Skeletal muscle tissue (tissue), 4 donors: ENCODE results near the gene MYO9B. TPM values are rescaled to one million over a fixed set of nuclear protein-coding genes. Genes with fewer than 3 reads are reported as not detected.
"Not testable (repeated sequence)": the region's sequence is repeated elsewhere in the genome, so short reads cannot be mapped to it uniquely, and the experiment has no call there.

Experiments
- H3K27ac ChIP-seq: one replicate; pipeline ENCODE4 v1.7.0; 2013; ENCODE audit warnings: mild to moderate bottlenecking, low read depth, low read length, inconsistent platforms
- H3K27me3 ChIP-seq, 3 donors: one replicate each; pipeline ENCODE4 v1.7.0; 2013; ENCODE audit warnings: low read length in 3 of 3; ENCODE audit not compliant: control insufficient read depth in 3 of 3, insufficient read depth in 3 of 3
- H3K36me3 ChIP-seq, 3 donors: one replicate each; pipeline ENCODE4 v1.7.0; 2013; ENCODE audit warnings: low read length in 3 of 3; ENCODE audit not compliant: control insufficient read depth in 3 of 3, insufficient read depth in 3 of 3
- H3K4me1 ChIP-seq, 3 donors: one replicate each; pipeline ENCODE4 v1.7.0; 2013; ENCODE audit warnings: low read length in 3 of 3, mild to moderate bottlenecking in 3 of 3; ENCODE audit not compliant: control insufficient read depth in 3 of 3, insufficient read depth in 3 of 3
- H3K4me3 ChIP-seq, 3 donors: one replicate each; pipeline ENCODE4 v1.7.0; 2013; ENCODE audit warnings: low read length in 3 of 3
- H3K9ac ChIP-seq, 3 donors: one replicate each; pipeline ENCODE4 v1.7.0; 2013; ENCODE audit warnings: low read length in 3 of 3, mild to moderate bottlenecking in 3 of 3, moderate library complexity in 2 of 3, low read depth in 1 of 3
- H3K9me3 ChIP-seq, 3 donors: one replicate each; pipeline ENCODE4 v1.7.0; 2013; ENCODE audit warnings: low read length in 3 of 3; ENCODE audit not compliant: control insufficient read depth in 3 of 3
- total RNA-seq: library from RNA; depleted of rRNA; stranded (reverse); fragments of >200 nt; gene quantifications from one replicate; pipeline ENCODE4 v1.2.3, GENCODE V29; 2014
- donor health status: Osteomylitis.

Gene MYO9B
- total RNA-seq, 1 donor from 2014 or later, result 12.5 TPM

- peaks cover 8 to 26% (median 24%) of the 10 kb centered on the region in 3 donors for H3K36me3 ChIP-seq
- H3K9me3 ChIP-seq, result no peaks in the 10 kb centered on the region
- no peak overlapping the region for H3K9ac ChIP-seq
- H3K4me1 ChIP-seq, result no peaks in the 10 kb centered on the region
- no peaks in the 10 kb centered on the region for H3K27me3 ChIP-seq
- no peak overlapping the region for H3K4me3 ChIP-seq
- no peak overlapping the region for H3K27ac ChIP-seq
Measured at GRCh38 chr19:17185590-17185989, 110.0 kb downstream of the MYO9B start.

GRCh38 chr19:17191736-17192135 is 116.2 kb downstream of the MYO9B start:
- H3K4me3 ChIP-seq, H3K27ac ChIP-seq, H3K9ac ChIP-seq, H3K27me3 ChIP-seq, H3K9me3 ChIP-seq, H3K4me1 ChIP-seq: not testable (repeated sequence)
- peaks cover 34 to 45% (median 38%) of the 10 kb centered on the region in 3 donors for H3K36me3 ChIP-seq

GRCh38 chr19:17192751-17193150 is 117.2 kb downstream of the MYO9B start:
- Histone ChIP-seq H3K4me3 (no peak overlapping the region), H3K9ac (no peak overlapping the region), H3K9me3 (no peaks in the 10 kb centered on the region), H3K27me3 (no peaks in the 10 kb centered on the region), H3K36me3 (peaks cover 35 to 47% (median 35%) of the 10 kb centered on the region in 3 donors), H3K4me1 (no peaks in the 10 kb centered on the region), H3K27ac (no peak overlapping the region)

- peaks cover 30 to 44% (median 34%) of the 10 kb centered on the region in 3 donors for H3K36me3 ChIP-seq
- no peak overlapping the region for H3K27ac ChIP-seq
Measured at GRCh38 chr19:17194608-17195007, 119.0 kb downstream of the MYO9B start.

GRCh38 chr19:17195106-17195505 is 119.5 kb downstream of the MYO9B start:
- Histone ChIP-seq H3K9me3 (no peaks in the 10 kb centered on the region), H3K27me3 (no peaks in the 10 kb centered on the region), H3K27ac (no peak overlapping the region), H3K4me1 (no peaks in the 10 kb centered on the region), H3K36me3 (peaks cover 28 to 44% (median 34%) of the 10 kb centered on the region in 3 donors), H3K4me3 (no peak overlapping the region), H3K9ac (no peak overlapping the region)

More at GRCh38 chr19:17194608-17195007, 119.0 kb downstream of the MYO9B start:
- Histone ChIP-seq H3K9ac (no peak overlapping the region), H3K9me3 (no peaks in the 10 kb centered on the region), H3K27me3 (no peaks in the 10 kb centered on the region), H3K4me1 (no peaks in the 10 kb centered on the region), H3K4me3 (no peak overlapping the region)

- Histone ChIP-seq H3K27me3 (no peaks in the 10 kb centered on the region), H3K4me3 (no peak overlapping the region), H3K27ac (no peak overlapping the region), H3K36me3 (peaks cover 30 to 49% (median 30%) of the 10 kb centered on the region in 3 donors), H3K4me1 (no peaks in the 10 kb centered on the region), H3K9me3 (no peaks in the 10 kb centered on the region), H3K9ac (no peak overlapping the region)
Measured at GRCh38 chr19:17196610-17197009, 121.0 kb downstream of the MYO9B start.

GRCh38 chr19:17197666-17198065 is 122.1 kb downstream of the MYO9B start:
- Histone ChIP-seq H3K27me3 (no peaks in the 10 kb centered on the region), H3K4me3 (no peak overlapping the region), H3K4me1 (no peaks in the 10 kb centered on the region), H3K27ac (no peak overlapping the region), H3K9ac (no peak overlapping the region), H3K9me3 (no peaks in the 10 kb centered on the region), H3K36me3 (peaks cover 37 to 56% (median 38%) of the 10 kb centered on the region in 3 donors)

- Histone ChIP-seq H3K9me3 (no peaks in the 10 kb centered on the region), H3K9ac (no peak overlapping the region), H3K36me3 (peaks cover 24 to 40% (median 29%) of the 10 kb centered on the region in 3 donors), H3K4me1 (no peaks in the 10 kb centered on the region), H3K27ac (no peak overlapping the region), H3K27me3 (no peaks in the 10 kb centered on the region), H3K4me3 (no peak overlapping the region)
Measured at GRCh38 chr19:17200408-17201079, 125.0 kb downstream of the MYO9B start.

- Histone ChIP-seq H3K27me3 (no peaks in the 10 kb centered on the region), H3K27ac (no peak overlapping the region), H3K9ac (no peak overlapping the region), H3K4me1 (no peaks in the 10 kb centered on the region), H3K9me3 (no peaks in the 10 kb centered on the region), H3K4me3 (no peak overlapping the region), H3K36me3 (peaks cover 27 to 41% (median 35%) of the 10 kb centered on the region in 3 donors)
Measured at GRCh38 chr19:17202249-17202648, 126.7 kb downstream of the MYO9B start.

GRCh38 chr19:17202713-17203112 is 127.1 kb downstream of the MYO9B start:
- H3K9ac ChIP-seq, result no peak overlapping the region
- H3K9me3 ChIP-seq, result no peaks in the 10 kb centered on the region
- no peak overlapping the region for H3K27ac ChIP-seq
- H3K4me1 ChIP-seq, result no peaks in the 10 kb centered on the region
- no peak overlapping the region for H3K4me3 ChIP-seq
- H3K27me3 ChIP-seq, result no peaks in the 10 kb centered on the region
- peaks cover 24 to 37% (median 35%) of the 10 kb centered on the region in 3 donors for H3K36me3 ChIP-seq
